ENCODE measurements around the gene SOST.

DNA sequence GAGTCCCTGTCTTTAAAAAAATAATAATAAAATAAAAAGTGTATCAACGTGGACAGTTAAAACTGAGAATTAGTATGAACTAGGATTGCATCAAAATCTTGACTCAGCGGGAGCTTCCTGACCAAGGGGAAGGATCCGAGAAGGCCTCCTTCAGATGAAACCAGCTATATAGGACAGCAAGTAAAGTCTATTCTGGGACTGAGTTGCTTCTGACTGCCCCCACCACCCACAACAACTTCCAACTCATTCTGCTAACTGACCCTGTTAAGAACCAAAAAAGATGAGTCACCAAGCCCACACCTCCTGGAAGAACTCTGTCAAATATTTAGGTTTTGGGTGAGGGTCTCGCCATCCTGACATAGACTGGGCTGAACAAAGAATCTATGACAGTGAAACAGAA is 49.5 kb upstream of the SOST start:
- TF ChIP-seq POLR2AphosphoS5 (IDR thresholded peaks at IDR 0.05; ENCODE audit: low read depth, low read length) (no peak), TAF1 (IDR thresholded peaks at IDR 0.05; ENCODE audit: borderline replicate concordance, insufficient read depth, low read length) (no peak), SIN3A (IDR thresholded peaks at IDR 0.05; ENCODE audit: borderline replicate concordance, insufficient read depth, low read length) (no peak), FOXP2 (optimal IDR thresholded peaks at IDR 0.05; ENCODE audit: borderline replicate concordance, extremely low read depth, extremely low read length, insufficient read depth) (no peak)
- TF ChIP-seq, protein P1, sequence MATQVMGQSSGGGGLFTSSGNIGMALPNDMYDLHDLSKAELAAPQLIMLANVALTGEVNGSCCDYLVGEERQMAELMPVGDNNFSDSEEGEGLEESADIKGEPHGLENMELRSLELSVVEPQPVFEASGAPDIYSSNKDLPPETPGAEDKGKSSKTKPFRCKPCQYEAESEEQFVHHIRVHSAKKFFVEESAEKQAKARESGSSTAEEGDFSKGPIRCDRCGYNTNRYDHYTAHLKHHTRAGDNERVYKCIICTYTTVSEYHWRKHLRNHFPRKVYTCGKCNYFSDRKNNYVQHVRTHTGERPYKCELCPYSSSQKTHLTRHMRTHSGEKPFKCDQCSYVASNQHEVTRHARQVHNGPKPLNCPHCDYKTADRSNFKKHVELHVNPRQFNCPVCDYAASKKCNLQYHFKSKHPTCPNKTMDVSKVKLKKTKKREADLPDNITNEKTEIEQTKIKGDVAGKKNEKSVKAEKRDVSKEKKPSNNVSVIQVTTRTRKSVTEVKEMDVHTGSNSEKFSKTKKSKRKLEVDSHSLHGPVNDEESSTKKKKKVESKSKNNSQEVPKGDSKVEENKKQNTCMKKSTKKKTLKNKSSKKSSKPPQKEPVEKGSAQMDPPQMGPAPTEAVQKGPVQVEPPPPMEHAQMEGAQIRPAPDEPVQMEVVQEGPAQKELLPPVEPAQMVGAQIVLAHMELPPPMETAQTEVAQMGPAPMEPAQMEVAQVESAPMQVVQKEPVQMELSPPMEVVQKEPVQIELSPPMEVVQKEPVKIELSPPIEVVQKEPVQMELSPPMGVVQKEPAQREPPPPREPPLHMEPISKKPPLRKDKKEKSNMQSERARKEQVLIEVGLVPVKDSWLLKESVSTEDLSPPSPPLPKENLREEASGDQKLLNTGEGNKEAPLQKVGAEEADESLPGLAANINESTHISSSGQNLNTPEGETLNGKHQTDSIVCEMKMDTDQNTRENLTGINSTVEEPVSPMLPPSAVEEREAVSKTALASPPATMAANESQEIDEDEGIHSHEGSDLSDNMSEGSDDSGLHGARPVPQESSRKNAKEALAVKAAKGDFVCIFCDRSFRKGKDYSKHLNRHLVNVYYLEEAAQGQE (IDR thresholded peaks at IDR 0.05; ENCODE audit: insufficient read depth in 1 of 2, low read depth in 2 of 2, low read length in 2 of 2), result no peak

Measured in PFSK-1 (cell line).